ENCODE results near the gene NANS. TPM values are rescaled to one million over a fixed set of nuclear protein-coding genes. Genes with fewer than 3 reads are reported as not detected.
A peak's percentile ranks its signal among the peaks of the same experiment; 100 is the strongest.

The NANS gene
- polyA plus RNA-seq, 1 experiment, result 111 TPM

DNA sequence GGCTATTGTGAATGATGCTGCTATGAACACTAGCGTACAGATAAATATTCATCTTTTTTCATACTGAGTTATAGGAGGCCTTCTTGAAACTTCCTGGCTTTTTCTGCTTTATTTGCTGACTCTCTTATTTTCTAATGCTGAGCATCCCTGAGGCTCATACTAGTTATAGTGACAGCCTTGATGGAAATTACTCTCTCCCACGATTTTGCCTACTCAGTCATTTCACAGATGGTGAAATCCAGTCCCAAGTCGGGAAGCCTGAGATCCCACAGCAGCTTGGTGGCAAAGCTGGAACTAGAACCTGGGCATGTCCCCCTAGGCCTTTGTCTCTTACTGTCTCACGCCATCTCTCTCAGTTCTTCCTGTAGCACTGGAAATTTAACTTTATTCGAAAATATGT is 22.4 kb downstream of the NANS start:
- TF ChIP-seq, protein P1, sequence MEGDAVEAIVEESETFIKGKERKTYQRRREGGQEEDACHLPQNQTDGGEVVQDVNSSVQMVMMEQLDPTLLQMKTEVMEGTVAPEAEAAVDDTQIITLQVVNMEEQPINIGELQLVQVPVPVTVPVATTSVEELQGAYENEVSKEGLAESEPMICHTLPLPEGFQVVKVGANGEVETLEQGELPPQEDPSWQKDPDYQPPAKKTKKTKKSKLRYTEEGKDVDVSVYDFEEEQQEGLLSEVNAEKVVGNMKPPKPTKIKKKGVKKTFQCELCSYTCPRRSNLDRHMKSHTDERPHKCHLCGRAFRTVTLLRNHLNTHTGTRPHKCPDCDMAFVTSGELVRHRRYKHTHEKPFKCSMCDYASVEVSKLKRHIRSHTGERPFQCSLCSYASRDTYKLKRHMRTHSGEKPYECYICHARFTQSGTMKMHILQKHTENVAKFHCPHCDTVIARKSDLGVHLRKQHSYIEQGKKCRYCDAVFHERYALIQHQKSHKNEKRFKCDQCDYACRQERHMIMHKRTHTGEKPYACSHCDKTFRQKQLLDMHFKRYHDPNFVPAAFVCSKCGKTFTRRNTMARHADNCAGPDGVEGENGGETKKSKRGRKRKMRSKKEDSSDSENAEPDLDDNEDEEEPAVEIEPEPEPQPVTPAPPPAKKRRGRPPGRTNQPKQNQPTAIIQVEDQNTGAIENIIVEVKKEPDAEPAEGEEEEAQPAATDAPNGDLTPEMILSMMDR (IDR thresholded peaks at IDR 0.05; ENCODE audit: low read depth, low read length), result no peak
- POLR2A ChIA-PET, result no interaction called here
- Histone ChIP-seq H3K27ac (ENCODE audit: low read depth, low read length) (no peak overlapping the region), H3K27me3 (ENCODE audit: control insufficient read depth, insufficient read depth, low read length) (no peaks in the 10 kb centered on the region), H3K4me3 (ENCODE audit: low read depth, low read length) (no peak overlapping the region), H3K9me3 (ENCODE audit: control insufficient read depth, insufficient read depth, low read length) (no peaks in the 10 kb centered on the region)
- DNase-seq (ENCODE audit: low read depth, low spot score), result no peak
- CTCF ChIA-PET, result no interaction called here

- ChIA-PET CTCF (interaction anchor here (0.9 to 1.4 kb wide), 3 partner anchors 156 to 183 kb away, joined by 3 to 5 read pairs (median 4); partner anchors contain the start of gene TRMO), POLR2A (interaction anchor here (1.9 kb wide), 1 partner anchor 24 kb away, joined by 6 read pairs; the partner anchor contains the start of gene NANS)
- no peaks in the 10 kb centered on the region for H3K9me3 ChIP-seq (ENCODE audit: control insufficient read depth, insufficient read depth, low read length)
- H3K4me3 ChIP-seq (ENCODE audit: low read depth, low read length), result no peak overlapping the region
- H3K27ac ChIP-seq (ENCODE audit: low read depth, low read length), result peak overlapping the region; percentile 52
- TF ChIP-seq, protein P1 (IDR thresholded peaks at IDR 0.05; ENCODE audit: low read depth, low read length), result no peak
- H3K27me3 ChIP-seq (ENCODE audit: control insufficient read depth, insufficient read depth, low read length), result no peaks in the 10 kb centered on the region
- DNase-seq (ENCODE audit: low read depth, low spot score), result no peak
Observed at GRCh38 chr9:98080326-98080725, 23.8 kb downstream of the NANS start.

DNA sequence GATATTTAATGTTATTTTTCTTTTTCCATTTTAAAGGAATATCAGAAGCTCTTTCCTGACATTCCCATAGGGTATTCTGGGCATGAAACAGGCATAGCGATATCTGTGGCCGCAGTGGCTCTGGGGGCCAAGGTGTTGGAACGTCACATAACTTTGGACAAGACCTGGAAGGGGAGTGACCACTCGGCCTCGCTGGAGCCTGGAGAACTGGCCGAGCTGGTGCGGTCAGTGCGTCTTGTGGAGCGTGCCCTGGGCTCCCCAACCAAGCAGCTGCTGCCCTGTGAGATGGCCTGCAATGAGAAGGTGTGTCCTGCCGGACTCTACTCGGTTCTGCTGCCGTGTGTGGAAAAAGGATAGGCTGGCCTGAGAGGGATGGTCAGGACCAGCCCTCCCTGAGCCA is 24.2 kb downstream of the NANS start:
- CTCF ChIA-PET, result interaction anchor here (0.9 to 1.4 kb wide), 2 partner anchors 157 to 158 kb away, joined by 3 to 4 read pairs; partner anchors contain the start of gene TRMO
- Histone ChIP-seq H3K4me3 (ENCODE audit: low read depth, low read length) (no peak overlapping the region), H3K9me3 (ENCODE audit: control insufficient read depth, insufficient read depth, low read length) (no peaks in the 10 kb centered on the region), H3K27me3 (ENCODE audit: control insufficient read depth, insufficient read depth, low read length) (no peaks in the 10 kb centered on the region), H3K27ac (ENCODE audit: low read depth, low read length) (peak overlapping the region; percentile 52)
- POLR2A ChIA-PET, result interaction anchor here (1.9 kb wide), 1 partner anchor 24 kb away, joined by 6 read pairs; the partner anchor contains the start of gene NANS
- TF ChIP-seq, protein P1 (IDR thresholded peaks at IDR 0.05; ENCODE audit: low read depth, low read length), result no peak
- DNase-seq (ENCODE audit: low read depth, low spot score), result no peak

GRCh38 chr9:98081477-98082219 is 25.1 kb downstream of the NANS start:
- TF ChIP-seq, protein P1 (IDR thresholded peaks at IDR 0.05; ENCODE audit: low read depth, low read length), result no peak
- DNase-seq (ENCODE audit: low read depth, low spot score), result no peak
- CTCF ChIA-PET, result interaction anchor here (1.4 kb wide), 2 partner anchors 8 to 157 kb away, joined by 4 to 6 read pairs; no protein-coding TSS in a partner anchor
- POLR2A ChIA-PET, result interaction anchor here (1.9 kb wide), 1 partner anchor 25 kb away, joined by 6 read pairs; the partner anchor contains the start of gene NANS
- Histone ChIP-seq H3K27me3 (ENCODE audit: control insufficient read depth, insufficient read depth, low read length) (no peaks in the 10 kb centered on the region), H3K4me3 (ENCODE audit: low read depth, low read length) (no peak overlapping the region), H3K27ac (ENCODE audit: low read depth, low read length) (peak overlapping the region; percentile 65), H3K9me3 (ENCODE audit: control insufficient read depth, insufficient read depth, low read length) (no peaks in the 10 kb centered on the region)

GRCh38 chr9:98083061-98083501 is 26.5 kb downstream of the NANS start:
- no peaks in the 10 kb centered on the region for H3K27me3 ChIP-seq (ENCODE audit: control insufficient read depth, insufficient read depth, low read length)
- ChIA-PET CTCF (interaction anchor here (1.4 kb wide), 1 partner anchor 9 kb away, joined by 6 read pairs; no protein-coding TSS in a partner anchor), POLR2A (no interaction called here)
- H3K27ac ChIP-seq (ENCODE audit: low read depth, low read length), result peak overlapping the region; percentile 31
- TF ChIP-seq, protein P1 (IDR thresholded peaks at IDR 0.05; ENCODE audit: low read depth, low read length), result no peak
- H3K9me3 ChIP-seq (ENCODE audit: control insufficient read depth, insufficient read depth, low read length), result no peaks in the 10 kb centered on the region; the same call in 1 of the 2 replicates
- no peak for DNase-seq (ENCODE audit: low read depth, low spot score)
- no peak overlapping the region for H3K4me3 ChIP-seq (ENCODE audit: low read depth, low read length)
